ENCODE results near the gene SLC25A28. TPM values are rescaled to one million over a fixed set of nuclear protein-coding genes. Genes with fewer than 3 reads are reported as not detected.

Gene SLC25A28
- total RNA-seq, 1 experiment from 2014 or later = 22.2 TPM

DNA sequence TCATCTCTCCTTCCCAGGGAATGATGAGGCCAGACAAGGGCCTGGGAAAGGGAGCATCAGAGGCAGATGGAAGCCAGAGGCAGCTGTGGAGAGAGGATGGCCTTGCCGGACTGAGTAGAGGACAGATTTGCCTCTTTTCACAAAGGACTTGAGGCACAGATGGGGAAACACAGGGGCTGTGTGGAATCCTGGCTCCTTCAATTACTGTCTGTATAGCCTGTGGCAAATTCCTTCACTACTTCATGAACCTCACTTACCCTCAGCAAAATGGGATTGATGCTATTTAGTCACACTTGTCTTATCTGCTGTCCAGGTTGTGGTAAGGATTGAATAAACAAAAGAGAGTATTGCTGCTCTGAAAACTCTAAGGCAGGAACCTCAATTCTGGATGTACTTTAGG is 40.3 kb downstream of the SLC25A28 start:
- TF ChIP-seq, protein P1, sequence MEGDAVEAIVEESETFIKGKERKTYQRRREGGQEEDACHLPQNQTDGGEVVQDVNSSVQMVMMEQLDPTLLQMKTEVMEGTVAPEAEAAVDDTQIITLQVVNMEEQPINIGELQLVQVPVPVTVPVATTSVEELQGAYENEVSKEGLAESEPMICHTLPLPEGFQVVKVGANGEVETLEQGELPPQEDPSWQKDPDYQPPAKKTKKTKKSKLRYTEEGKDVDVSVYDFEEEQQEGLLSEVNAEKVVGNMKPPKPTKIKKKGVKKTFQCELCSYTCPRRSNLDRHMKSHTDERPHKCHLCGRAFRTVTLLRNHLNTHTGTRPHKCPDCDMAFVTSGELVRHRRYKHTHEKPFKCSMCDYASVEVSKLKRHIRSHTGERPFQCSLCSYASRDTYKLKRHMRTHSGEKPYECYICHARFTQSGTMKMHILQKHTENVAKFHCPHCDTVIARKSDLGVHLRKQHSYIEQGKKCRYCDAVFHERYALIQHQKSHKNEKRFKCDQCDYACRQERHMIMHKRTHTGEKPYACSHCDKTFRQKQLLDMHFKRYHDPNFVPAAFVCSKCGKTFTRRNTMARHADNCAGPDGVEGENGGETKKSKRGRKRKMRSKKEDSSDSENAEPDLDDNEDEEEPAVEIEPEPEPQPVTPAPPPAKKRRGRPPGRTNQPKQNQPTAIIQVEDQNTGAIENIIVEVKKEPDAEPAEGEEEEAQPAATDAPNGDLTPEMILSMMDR (conservative IDR thresholded peaks at IDR 0.05) = no peak
- H3K27ac ChIP-seq (ENCODE audit: insufficient read length, low read depth, low read length) = no peak overlapping the region
- no peak overlapping the region for H2BK20ac ChIP-seq (ENCODE audit: low read depth, low read length, poor library complexity, severe bottlenecking)
- H2AK5ac ChIP-seq (ENCODE audit: insufficient read length, low read length) = no peak overlapping the region
- H4K20me1 ChIP-seq (ENCODE audit: control insufficient read depth, insufficient read depth, insufficient read length) = no peaks in the 10 kb centered on the region
- H3K27ac Mint-ChIP-seq = no peak overlapping the region
- no peaks in the 10 kb centered on the region for H3K4me1 ChIP-seq (ENCODE audit: insufficient read depth, low read length)
- H3T11ph ChIP-seq (ENCODE audit: low read length) = no peak overlapping the region
- H3K4ac ChIP-seq (ENCODE audit: low read depth, low read length) = no peak overlapping the region
- H3K23me2 ChIP-seq (ENCODE audit: insufficient read length, low read depth, low read length, poor library complexity, severe bottlenecking) = no peaks in the 10 kb centered on the region
- no peak overlapping the region for H3K56ac ChIP-seq (ENCODE audit: insufficient read length, low read depth, low read length)
- H3K27me3 ChIP-seq (ENCODE audit: insufficient read depth, low read length) = no peaks in the 10 kb centered on the region
- no peak overlapping the region for H3K4me2 ChIP-seq (ENCODE audit: insufficient read depth, insufficient read length, low read length)
- H3K18ac ChIP-seq (ENCODE audit: insufficient read length, low read depth, low read length) = no peak overlapping the region
- peaks cover 12% of the 10 kb centered on the region for H3K27me3 Mint-ChIP-seq (ENCODE audit: low read depth)
- no peaks in the 10 kb centered on the region for H3K79me1 ChIP-seq (ENCODE audit: insufficient read depth, low read depth, low read length, poor library complexity, severe bottlenecking)
- no peak overlapping the region for H2BK120ac ChIP-seq (ENCODE audit: low read depth, low read length, poor library complexity, severe bottlenecking)
- H3K4me3 Mint-ChIP-seq = no peak overlapping the region
- no peaks in the 10 kb centered on the region for H3K36me3 Mint-ChIP-seq (ENCODE audit: insufficient read depth in 1 of 3, low read depth in 3 of 3)
- H4K5ac ChIP-seq (ENCODE audit: insufficient read length, low read depth, low read length) = no peak overlapping the region
- whole genome bisulfite sequencing (ENCODE audit: extremely low coverage, insufficient read length, low lambda C conversion rate) = no CpG with 5 or more reads among the region's 1 CpG
- peaks cover 5% of the 10 kb centered on the region in 2 experiments; a peak in 3 of 4 replicates for H3K4me1 Mint-ChIP-seq
- no peak overlapping the region for H3K14ac ChIP-seq (ENCODE audit: insufficient read depth, low read length)
- H3K9me3 Mint-ChIP-seq = no peaks in the 10 kb centered on the region
- no peak overlapping the region for H2BK5ac ChIP-seq (ENCODE audit: insufficient read length, low read length)
- DNase-seq = no peak
- H3K23ac ChIP-seq (ENCODE audit: insufficient read length, low read depth, low read length) = no peak overlapping the region
- no peak overlapping the region for H4K8ac ChIP-seq (replicated peaks; ENCODE audit: insufficient read length, low read depth, low read length)
- no peak overlapping the region for H2AFZ ChIP-seq (ENCODE audit: low read length)
- no peaks in the 10 kb centered on the region for H3K79me2 ChIP-seq (ENCODE audit: insufficient read depth, low read length)
- no peak overlapping the region for H3K9ac ChIP-seq (ENCODE audit: extremely low read depth, insufficient read length, low read length)
- H2BK15ac ChIP-seq (ENCODE audit: low read depth, low read length) = no peak overlapping the region
- no peaks in the 10 kb centered on the region for H3K9me3 ChIP-seq (ENCODE audit: control insufficient read depth, low read depth, low read length)
- H4K91ac ChIP-seq (ENCODE audit: insufficient read length, low read depth, low read length) = no peak overlapping the region
- H2BK12ac ChIP-seq (ENCODE audit: insufficient read length, low read depth, low read length) = no peak overlapping the region

Data from H9 (cell line).